VCaP (cell line): ENCODE results near the gene UNKL.

Source experiments
- H3K27ac ChIP-seq: fragments of 450-650 bp; 2 replicates; pipeline ENCODE4 v1.5.1; 2017
- CTCF ChIP-seq: fragments of 450-650 bp; conservative IDR thresholded peaks from 2 replicates; pipeline ENCODE4 v1.5.1; 2017; ENCODE audit warnings: mild to moderate bottlenecking, moderate library complexity

UNKL gene

GRCh38 chr16:1349951-1350350 is 64.6 kb downstream of the UNKL start:
- no peak for TF ChIP-seq CTCF
- no peak overlapping the region for H3K27ac ChIP-seq

- TF ChIP-seq CTCF: no peak
- no peak overlapping the region for H3K27ac ChIP-seq
These were observed 65.2 kb downstream of the UNKL start for GRCh38 chr16:1349351-1349750.

GRCh38 chr16:1348926-1349325 is 65.6 kb downstream of the UNKL start:
- H3K27ac ChIP-seq: no peak overlapping the region

GRCh38 chr16:1348441-1348840 is 66.1 kb downstream of the UNKL start:
- no peak overlapping the region for H3K27ac ChIP-seq
- TF ChIP-seq CTCF: no peak

More at GRCh38 chr16:1348926-1349325, 65.6 kb downstream of the UNKL start:
- TF ChIP-seq CTCF: no peak

- no peak overlapping the region for H3K27ac ChIP-seq
- TF ChIP-seq CTCF: no peak
These were observed 66.5 kb downstream of the UNKL start for GRCh38 chr16:1347962-1348361.

- H3K27ac ChIP-seq: no peak overlapping the region
- TF ChIP-seq CTCF: no peak
These were observed 67.1 kb downstream of the UNKL start for GRCh38 chr16:1347286-1347855.

GRCh38 chr16:1346422-1347285 is 67.8 kb downstream of the UNKL start:
- H3K27ac ChIP-seq: no peak overlapping the region
- TF ChIP-seq CTCF: no peak
